Lower leg skin (tissue), 3 donors: ENCODE measurements around the gene TES.

ENCODE experiments used
- POLR2A ChIP-seq, 2 donors: fragments of 450-650 bp; IDR thresholded peaks; one replicate each; pipeline ENCODE4 v1.6.1; 2016 to 2017; ENCODE audit warnings: antibody characterized with exemption in 2 of 2, mild to moderate bottlenecking in 1 of 2, moderate library complexity in 1 of 2
- TF ChIP-seq, protein P1 (sequence below), 3 donors: fragments of 450-650 bp; IDR thresholded peaks; one replicate each; pipeline ENCODE4 v1.5.1; 2016; ENCODE audit warnings: antibody characterized with exemption in 3 of 3, mild to moderate bottlenecking in 3 of 3, moderate library complexity in 2 of 3

DNA sequence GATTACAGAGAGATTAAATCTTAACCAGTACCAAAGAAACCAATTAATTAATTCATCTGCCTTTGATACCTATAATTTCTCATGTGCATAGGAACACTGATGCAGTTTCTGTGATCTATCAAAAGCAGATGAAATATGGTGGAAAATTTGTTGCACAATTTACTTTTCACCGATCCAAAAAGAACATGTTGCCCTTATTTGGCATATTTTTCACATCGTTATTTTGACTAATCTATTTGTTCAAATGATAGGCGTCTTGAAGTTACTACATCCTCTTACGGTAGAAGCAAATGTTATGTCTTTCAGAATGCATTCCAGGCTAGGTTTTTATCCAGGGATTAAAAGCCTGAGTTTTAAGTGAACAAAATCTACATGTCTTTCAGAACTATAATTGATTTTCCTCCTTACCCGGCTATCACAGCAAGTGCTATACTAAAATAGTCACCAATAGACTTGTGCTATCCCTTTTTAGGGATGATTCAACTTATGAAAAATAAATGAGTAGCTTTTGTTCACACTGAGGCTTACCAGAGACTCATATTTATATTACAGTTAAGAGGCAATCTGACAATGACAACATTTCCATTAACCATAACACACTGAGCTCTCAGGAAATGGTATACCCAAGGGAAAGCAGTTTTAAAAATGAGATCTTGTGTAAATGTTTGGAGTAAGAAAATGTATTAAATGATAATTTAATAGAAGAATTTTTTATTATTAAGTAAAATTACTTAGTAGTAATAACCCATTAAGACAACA lies 16.8 kb upstream of the TES start:
- TF ChIP-seq, protein P1, sequence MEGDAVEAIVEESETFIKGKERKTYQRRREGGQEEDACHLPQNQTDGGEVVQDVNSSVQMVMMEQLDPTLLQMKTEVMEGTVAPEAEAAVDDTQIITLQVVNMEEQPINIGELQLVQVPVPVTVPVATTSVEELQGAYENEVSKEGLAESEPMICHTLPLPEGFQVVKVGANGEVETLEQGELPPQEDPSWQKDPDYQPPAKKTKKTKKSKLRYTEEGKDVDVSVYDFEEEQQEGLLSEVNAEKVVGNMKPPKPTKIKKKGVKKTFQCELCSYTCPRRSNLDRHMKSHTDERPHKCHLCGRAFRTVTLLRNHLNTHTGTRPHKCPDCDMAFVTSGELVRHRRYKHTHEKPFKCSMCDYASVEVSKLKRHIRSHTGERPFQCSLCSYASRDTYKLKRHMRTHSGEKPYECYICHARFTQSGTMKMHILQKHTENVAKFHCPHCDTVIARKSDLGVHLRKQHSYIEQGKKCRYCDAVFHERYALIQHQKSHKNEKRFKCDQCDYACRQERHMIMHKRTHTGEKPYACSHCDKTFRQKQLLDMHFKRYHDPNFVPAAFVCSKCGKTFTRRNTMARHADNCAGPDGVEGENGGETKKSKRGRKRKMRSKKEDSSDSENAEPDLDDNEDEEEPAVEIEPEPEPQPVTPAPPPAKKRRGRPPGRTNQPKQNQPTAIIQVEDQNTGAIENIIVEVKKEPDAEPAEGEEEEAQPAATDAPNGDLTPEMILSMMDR (IDR thresholded peaks at IDR 0.05): no peak
- no peak for TF ChIP-seq POLR2A (IDR thresholded peaks at IDR 0.05)
